NK-92 (cell line): ENCODE data around the gene VIPR1.

ENCODE experiments used
- DNase-seq: peaks from one replicate; lab custom pipeline; 2025; ENCODE audit not compliant: unreplicated experiment; lab: John Stamatoyannopoulos, UW

Gene VIPR1

GRCh38 chr3:42509111-42509510, 6.7 kb downstream of the VIPR1 start:
- DNase-seq, result no peak

- no peak for DNase-seq
Observed at GRCh38 chr3:42510325-42510724, 7.9 kb downstream of the VIPR1 start.

- no peak for DNase-seq
Observed at GRCh38 chr3:42511201-42511600, 8.8 kb downstream of the VIPR1 start.

- no peak for DNase-seq
Observed at GRCh38 chr3:42511736-42512135, 9.3 kb downstream of the VIPR1 start.

GRCh38 chr3:42513121-42513520, 10.7 kb downstream of the VIPR1 start:
- no peak for DNase-seq

GRCh38 chr3:42513521-42513920, 11.1 kb downstream of the VIPR1 start:
- no peak for DNase-seq

- DNase-seq, result no peak
Observed at GRCh38 chr3:42514876-42515275, 12.4 kb downstream of the VIPR1 start.

GRCh38 chr3:42515391-42515916, 13.0 kb downstream of the VIPR1 start:
- no peak for DNase-seq

GRCh38 chr3:42515976-42516375, 13.5 kb downstream of the VIPR1 start:
- no peak for DNase-seq

GRCh38 chr3:42516443-42516842, 14.0 kb downstream of the VIPR1 start:
- no peak for DNase-seq

- DNase-seq, result no peak
Observed at GRCh38 chr3:42517117-42517516, 14.7 kb downstream of the VIPR1 start.

- DNase-seq, result no peak
Observed at GRCh38 chr3:42518800-42519567, 16.5 kb downstream of the VIPR1 start.

- no peak for DNase-seq
Observed at GRCh38 chr3:42519568-42519962, 17.1 kb downstream of the VIPR1 start.

GRCh38 chr3:42520336-42520735, 17.9 kb downstream of the VIPR1 start:
- DNase-seq, result no peak

GRCh38 chr3:42520906-42521305, 18.5 kb downstream of the VIPR1 start:
- DNase-seq, result no peak

- DNase-seq, result no peak
Observed at GRCh38 chr3:42524751-42525150, 22.3 kb downstream of the VIPR1 start.

- no peak for DNase-seq
Observed at GRCh38 chr3:42525212-42525611, 22.8 kb downstream of the VIPR1 start.

- no peak for DNase-seq
Observed at GRCh38 chr3:42525736-42526345, 23.4 kb downstream of the VIPR1 start.

GRCh38 chr3:42526616-42527367, 24.3 kb downstream of the VIPR1 start:
- DNase-seq, result no peak

GRCh38 chr3:42527368-42527917, 25.0 kb downstream of the VIPR1 start:
- no peak for DNase-seq

GRCh38 chr3:42529468-42529867, 27.0 kb downstream of the VIPR1 start:
- DNase-seq, result no peak

- DNase-seq, result no peak
Observed at GRCh38 chr3:42530073-42530472, 27.6 kb downstream of the VIPR1 start.
